SK-N-MC (cell line): ENCODE results near the gene KCNMA1.

Experiments
- EZH2 ChIP-seq: fragments of 200-600 bp; sonication (generic); IDR thresholded peaks from one replicate; pipeline ENCODE4 v1.6.1; 2017; ENCODE audit warnings: antibody characterized with exemption
- FOXP2 ChIP-seq: optimal IDR thresholded peaks from 2 replicates; pipeline ENCODE3; 2011; ENCODE audit warnings: mild to moderate bottlenecking, moderate library complexity; ENCODE audit not compliant: insufficient read depth; ENCODE audit errors: extremely low read length, control extremely low read depth
- POLR2AphosphoS5 ChIP-seq: IDR thresholded peaks from 2 replicates; pipeline ENCODE4 v1.6.1; 2012; ENCODE audit warnings: mild to moderate bottlenecking, low read depth, low read length, borderline replicate concordance

GRCh38 chr10:77368006-77368405 lies 269.6 kb downstream of the KCNMA1 start:
- TF ChIP-seq EZH2, result no peak
- no peak for TF ChIP-seq POLR2AphosphoS5
- no peak for TF ChIP-seq FOXP2
